GM23338 (cell line): ENCODE measurements around the gene GRAMD4. TPM values are rescaled to one million over a fixed set of nuclear protein-coding genes. Genes with fewer than 3 reads are reported as not detected.

Experiments used
- ATAC-seq: fragments of 200-7000 bp; cut with Tn5 transposase; 3 replicates; pipeline ENCODE4 v1.9.1; 2020
- DNase-seq: peaks from one replicate; pipeline ENCODE4 v3.0.0-alpha.2; 2015; ENCODE audit warnings: low spot score
- H2AFZ ChIP-seq: fragments of 200-600 bp; sonication (generic); 2 replicates; pipeline ENCODE4 v1.8.0; 2016; ENCODE audit warnings: antibody characterized with exemption, mild to moderate bottlenecking, moderate library complexity
- H3F3A ChIP-seq: fragments of 200-600 bp; sonication (generic); replicated peaks from 2 replicates; pipeline ENCODE4 v1.8.0; 2017; ENCODE audit warnings: antibody characterized with exemption, mixed run types, low read depth
- H3K27ac ChIP-seq: fragments of 200-600 bp; sonication (generic); 2 replicates; pipeline ENCODE4 v1.6.1; 2016; ENCODE audit warnings: low read depth
- H3K27me3 ChIP-seq: fragments of 200-600 bp; sonication (generic); 2 replicates; pipeline ENCODE4 v1.8.0; 2016; ENCODE audit warnings: mild to moderate bottlenecking, mixed run types, moderate library complexity; ENCODE audit not compliant: insufficient read depth
- H3K36me3 ChIP-seq: fragments of 200-600 bp; sonication (generic); 2 replicates; pipeline ENCODE4 v1.8.0; 2016; ENCODE audit warnings: mild to moderate bottlenecking; ENCODE audit not compliant: insufficient read depth
- H3K4me1 ChIP-seq: fragments of 200-600 bp; sonication (generic); 2 replicates; pipeline ENCODE4 v1.8.0; 2016; ENCODE audit warnings: mild to moderate bottlenecking, moderate library complexity; ENCODE audit not compliant: insufficient read depth
- H3K4me2 ChIP-seq: fragments of 200-600 bp; sonication (generic); 2 replicates; pipeline ENCODE4 v1.7.1; 2017; ENCODE audit warnings: mixed run types
- H3K4me3 ChIP-seq: fragments of 200-600 bp; sonication (generic); 2 replicates; pipeline ENCODE4 v1.6.1; 2016; ENCODE audit warnings: mixed run types
- H3K79me2 ChIP-seq: fragments of 200-600 bp; sonication (generic); replicated peaks from 2 replicates; pipeline ENCODE4 v1.8.0; 2017; ENCODE audit warnings: mild to moderate bottlenecking; ENCODE audit not compliant: insufficient read depth
- H3K9me2 ChIP-seq: fragments of 200-600 bp; sonication (generic); 2 replicates; pipeline ENCODE4 v1.8.0; 2017; ENCODE audit not compliant: insufficient read depth
- H4K20me1 ChIP-seq: fragments of 200-600 bp; sonication (generic); replicated peaks from 2 replicates; pipeline ENCODE4 v1.8.0; 2017; ENCODE audit warnings: mild to moderate bottlenecking; ENCODE audit not compliant: insufficient read depth
- H3K27ac Mint-ChIP-seq: 2 replicates; pipeline ENCODE4 v1.8.0; 2020; ENCODE audit warnings: inconsistent platforms, mild to moderate bottlenecking, moderate library complexity, mixed read lengths
- H3K27me3 Mint-ChIP-seq: 3 replicates; pipeline ENCODE4 v1.8.0; 2022; ENCODE audit warnings: low read depth, mild to moderate bottlenecking, moderate library complexity, mixed read lengths, inconsistent platforms; ENCODE audit not compliant: insufficient read depth, poor library complexity
- H3K36me3 Mint-ChIP-seq: 3 replicates; pipeline ENCODE4 v1.8.0; 2021; ENCODE audit warnings: low read depth, mild to moderate bottlenecking, inconsistent platforms, moderate library complexity, mixed read lengths
- H3K4me1 Mint-ChIP-seq: 3 replicates; pipeline ENCODE4 v1.8.0; 2020; ENCODE audit warnings: mild to moderate bottlenecking, inconsistent platforms, mixed read lengths
- H3K4me3 Mint-ChIP-seq: 3 replicates; pipeline ENCODE4 v1.8.0; 2021; ENCODE audit warnings: moderate library complexity, mild to moderate bottlenecking, inconsistent platforms, mixed read lengths
- H3K9me3 Mint-ChIP-seq: 3 replicates; pipeline ENCODE4 v1.8.0; 2020; ENCODE audit warnings: moderate library complexity, mild to moderate bottlenecking, inconsistent platforms, mixed read lengths
- CREB1 ChIP-seq: fragments of 250-450 bp; sonication (Bioruptor Pico); IDR thresholded peaks from 2 replicates; pipeline ENCODE4 v1.5.0; 2020; ENCODE audit warnings: low read depth, mild to moderate bottlenecking, moderate library complexity
- EZH2 ChIP-seq: fragments of 200-600 bp; sonication (generic); IDR thresholded peaks from one replicate; pipeline ENCODE4 v1.8.0; 2017; ENCODE audit warnings: antibody characterized with exemption, mild to moderate bottlenecking, low read depth; ENCODE audit not compliant: unreplicated experiment
- EZH2phosphoT487 ChIP-seq: fragments of 200-600 bp; sonication (generic); IDR thresholded peaks from one replicate; pipeline ENCODE4 v1.8.1; 2018; ENCODE audit warnings: antibody characterized with exemption; ENCODE audit not compliant: unreplicated experiment
- JUNB ChIP-seq: IDR thresholded peaks from one replicate; pipeline ENCODE4 v1.6.1; 2016; ENCODE audit warnings: antibody characterized with exemption; ENCODE audit not compliant: unreplicated experiment
- NANOG ChIP-seq: IDR thresholded peaks from 2 replicates; pipeline ENCODE4 v1.6.1; 2016; ENCODE audit warnings: antibody characterized with exemption, borderline replicate concordance
- POLR2AphosphoS5 ChIP-seq: IDR thresholded peaks from 2 replicates; pipeline ENCODE4 v1.6.1; 2016; ENCODE audit warnings: antibody characterized with exemption, low read depth
- STAT1 ChIP-seq: IDR thresholded peaks from one replicate; pipeline ENCODE4 v1.6.1; 2016; ENCODE audit warnings: antibody characterized with exemption; ENCODE audit not compliant: unreplicated experiment
- ZNF114 ChIP-seq: fragments of 250-450 bp; sonication (Bioruptor Pico); IDR thresholded peaks from 2 replicates; pipeline ENCODE4 v1.5.0; 2020; ENCODE audit warnings: mild to moderate bottlenecking, moderate library complexity
- ZNF331 ChIP-seq: fragments of 250-450 bp; sonication (Bioruptor Pico); IDR thresholded peaks from 2 replicates; pipeline ENCODE4 v1.5.0; 2020; ENCODE audit warnings: low read depth, mild to moderate bottlenecking, moderate library complexity
- polyA plus RNA-seq: library from polyadenylated mRNA; unstranded; fragments of >200 nt; fragmentation: Nextera tagmentation; extraction: Ambion mirVana; gene quantifications from 2 replicates; pipeline ENCODE4 v1.2.1, GENCODE V29; 2016
- total RNA-seq: library from RNA; depleted of rRNA; stranded (reverse); fragments of >200 nt; shearing (Covaris generic); gene quantifications from 2 replicates; pipeline ENCODE4 v1.2.3, GENCODE V29; 2014
- TF ChIP-seq, protein P1 (sequence below): fragments of 250-450 bp; sonication (Bioruptor Pico); IDR thresholded peaks from 2 replicates; pipeline ENCODE4 v1.5.0; 2020; ENCODE audit warnings: mild to moderate bottlenecking, moderate library complexity
- TF ChIP-seq, protein P2 (sequence below): IDR thresholded peaks from one replicate; pipeline ENCODE4 v1.6.1; 2018; ENCODE audit warnings: antibody characterized with exemption; ENCODE audit not compliant: unreplicated experiment
- TF ChIP-seq, protein P3 (sequence below), 2 experiments: fragments of 200-600 bp in 1 of 2; sonication (generic) in 1 of 2; conservative IDR thresholded peaks; 2 replicates each; pipeline versions ENCODE4 v1.5.1 to v1.6.1; 2016 to 2017; ENCODE audit warnings: antibody characterized with exemption in 2 of 2, low read depth in 2 of 2, mild to moderate bottlenecking in 2 of 2, moderate library complexity in 1 of 2
- TF ChIP-seq, protein P4 (sequence below): IDR thresholded peaks from 2 replicates; pipeline ENCODE4 v1.6.1; 2016; ENCODE audit warnings: antibody characterized with exemption

GRAMD4 gene
- total and polyA plus RNA-seq, 2 experiments from 2014 or later: 2.7 to 81.8 TPM

DNA sequence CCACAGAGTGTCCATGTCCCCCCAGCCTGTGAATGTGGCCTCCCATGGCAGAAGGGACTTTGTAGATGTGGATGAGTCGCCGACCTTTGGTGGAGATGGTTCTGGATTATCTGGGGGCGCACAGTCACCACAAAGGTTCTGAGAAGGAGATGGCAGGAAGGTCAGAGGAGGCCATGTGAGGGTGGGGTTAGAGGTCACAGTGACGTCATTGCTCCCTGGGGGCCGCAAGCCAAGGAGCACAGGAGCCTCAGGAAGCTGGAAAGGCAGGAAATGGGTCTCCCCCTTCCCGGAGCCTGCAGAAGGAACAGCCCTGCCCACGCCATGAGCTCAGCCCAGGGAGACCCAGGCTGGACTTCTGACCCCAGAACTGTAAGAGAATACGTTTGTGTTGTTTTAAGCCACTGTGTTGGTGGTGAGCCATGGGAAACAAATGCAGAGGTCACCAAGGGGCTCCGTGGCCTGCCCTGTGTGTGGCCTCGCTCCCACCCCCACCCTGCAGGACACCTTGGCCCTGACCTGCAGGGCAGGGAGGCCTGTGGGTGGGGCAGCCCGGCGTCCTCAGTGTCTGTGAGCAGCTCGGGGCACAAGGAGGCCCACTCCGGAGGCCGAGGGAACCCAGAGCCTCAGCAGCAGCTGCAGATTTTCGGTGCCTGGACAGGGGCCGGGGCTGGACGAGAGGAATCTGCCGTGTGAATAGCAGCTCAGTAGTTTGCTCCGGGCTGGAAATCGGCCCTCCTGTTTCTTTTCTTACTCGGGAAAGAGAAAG, 32.1 kb downstream of the GRAMD4 start:
- Mint-ChIP-seq H3K27ac (peak overlapping the region; percentile 25; the same call in 1 of the 2 replicates), H3K27me3 (peaks cover 14% of the 10 kb centered on the region), H3K4me1 (peaks cover 13% of the 10 kb centered on the region), H3K36me3 (no peaks in the 10 kb centered on the region), H3K9me3 (no peaks in the 10 kb centered on the region), H3K4me3 (no peak overlapping the region)
- Histone ChIP-seq H2AFZ (no peak overlapping the region), H3K36me3 (no peaks in the 10 kb centered on the region), H3K9me2 (0 out of 2 replicates have a peak, but pooled peaks cover 8% of the 10 kb centered on the region), H3K27me3 (no peaks in the 10 kb centered on the region), H3F3A (no peaks in the 10 kb centered on the region), H3K27ac (no peak overlapping the region), H4K20me1 (no peaks in the 10 kb centered on the region), H3K4me3 (no peak overlapping the region), H3K4me1 (no peaks in the 10 kb centered on the region), H3K4me2 (no peak overlapping the region), H3K79me2 (no peaks in the 10 kb centered on the region)
- ATAC-seq (no peak), DNase-seq (no peak)
- TF ChIP-seq, protein P1, sequence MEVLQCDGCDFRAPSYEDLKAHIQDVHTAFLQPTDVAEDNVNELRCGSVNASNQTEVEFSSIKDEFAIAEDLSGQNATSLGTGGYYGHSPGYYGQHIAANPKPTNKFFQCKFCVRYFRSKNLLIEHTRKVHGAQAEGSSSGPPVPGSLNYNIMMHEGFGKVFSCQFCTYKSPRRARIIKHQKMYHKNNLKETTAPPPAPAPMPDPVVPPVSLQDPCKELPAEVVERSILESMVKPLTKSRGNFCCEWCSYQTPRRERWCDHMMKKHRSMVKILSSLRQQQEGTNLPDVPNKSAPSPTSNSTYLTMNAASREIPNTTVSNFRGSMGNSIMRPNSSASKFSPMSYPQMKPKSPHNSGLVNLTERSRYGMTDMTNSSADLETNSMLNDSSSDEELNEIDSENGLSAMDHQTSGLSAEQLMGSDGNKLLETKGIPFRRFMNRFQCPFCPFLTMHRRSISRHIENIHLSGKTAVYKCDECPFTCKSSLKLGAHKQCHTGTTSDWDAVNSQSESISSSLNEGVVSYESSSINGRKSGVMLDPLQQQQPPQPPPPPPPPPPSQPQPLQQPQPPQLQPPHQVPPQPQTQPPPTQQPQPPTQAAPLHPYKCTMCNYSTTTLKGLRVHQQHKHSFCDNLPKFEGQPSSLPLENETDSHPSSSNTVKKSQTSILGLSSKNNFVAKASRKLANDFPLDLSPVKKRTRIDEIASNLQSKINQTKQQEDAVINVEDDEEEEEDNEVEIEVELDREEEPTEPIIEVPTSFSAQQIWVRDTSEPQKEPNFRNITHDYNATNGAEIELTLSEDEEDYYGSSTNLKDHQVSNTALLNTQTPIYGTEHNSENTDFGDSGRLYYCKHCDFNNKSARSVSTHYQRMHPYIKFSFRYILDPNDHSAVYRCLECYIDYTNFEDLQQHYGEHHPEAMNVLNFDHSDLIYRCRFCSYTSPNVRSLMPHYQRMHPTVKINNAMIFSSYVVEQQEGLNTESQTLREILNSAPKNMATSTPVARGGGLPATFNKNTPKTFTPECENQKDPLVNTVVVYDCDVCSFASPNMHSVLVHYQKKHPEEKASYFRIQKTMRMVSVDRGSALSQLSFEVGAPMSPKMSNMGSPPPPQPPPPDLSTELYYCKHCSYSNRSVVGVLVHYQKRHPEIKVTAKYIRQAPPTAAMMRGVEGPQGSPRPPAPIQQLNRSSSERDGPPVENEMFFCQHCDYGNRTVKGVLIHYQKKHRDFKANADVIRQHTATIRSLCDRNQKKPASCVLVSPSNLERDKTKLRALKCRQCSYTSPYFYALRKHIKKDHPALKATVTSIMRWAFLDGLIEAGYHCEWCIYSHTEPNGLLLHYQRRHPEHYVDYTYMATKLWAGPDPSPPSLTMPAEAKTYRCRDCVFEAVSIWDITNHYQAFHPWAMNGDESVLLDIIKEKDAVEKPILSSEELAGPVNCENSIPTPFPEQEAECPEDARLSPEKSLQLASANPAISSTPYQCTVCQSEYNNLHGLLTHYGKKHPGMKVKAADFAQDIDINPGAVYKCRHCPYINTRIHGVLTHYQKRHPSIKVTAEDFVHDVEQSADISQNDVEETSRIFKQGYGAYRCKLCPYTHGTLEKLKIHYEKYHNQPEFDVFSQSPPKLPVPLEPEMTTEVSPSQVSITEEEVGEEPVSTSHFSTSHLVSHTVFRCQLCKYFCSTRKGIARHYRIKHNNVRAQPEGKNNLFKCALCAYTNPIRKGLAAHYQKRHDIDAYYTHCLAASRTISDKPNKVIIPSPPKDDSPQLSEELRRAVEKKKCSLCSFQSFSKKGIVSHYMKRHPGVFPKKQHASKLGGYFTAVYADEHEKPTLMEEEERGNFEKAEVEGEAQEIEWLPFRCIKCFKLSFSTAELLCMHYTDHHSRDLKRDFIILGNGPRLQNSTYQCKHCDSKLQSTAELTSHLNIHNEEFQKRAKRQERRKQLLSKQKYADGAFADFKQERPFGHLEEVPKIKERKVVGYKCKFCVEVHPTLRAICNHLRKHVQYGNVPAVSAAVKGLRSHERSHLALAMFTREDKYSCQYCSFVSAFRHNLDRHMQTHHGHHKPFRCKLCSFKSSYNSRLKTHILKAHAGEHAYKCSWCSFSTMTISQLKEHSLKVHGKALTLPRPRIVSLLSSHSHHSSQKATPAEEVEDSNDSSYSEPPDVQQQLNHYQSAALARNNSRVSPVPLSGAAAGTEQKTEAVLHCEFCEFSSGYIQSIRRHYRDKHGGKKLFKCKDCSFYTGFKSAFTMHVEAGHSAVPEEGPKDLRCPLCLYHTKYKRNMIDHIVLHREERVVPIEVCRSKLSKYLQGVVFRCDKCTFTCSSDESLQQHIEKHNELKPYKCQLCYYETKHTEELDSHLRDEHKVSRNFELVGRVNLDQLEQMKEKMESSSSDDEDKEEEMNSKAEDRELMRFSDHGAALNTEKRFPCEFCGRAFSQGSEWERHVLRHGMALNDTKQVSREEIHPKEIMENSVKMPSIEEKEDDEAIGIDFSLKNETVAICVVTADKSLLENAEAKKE (CRISPR knock-in tag): no peak
- TF ChIP-seq, protein P2, sequence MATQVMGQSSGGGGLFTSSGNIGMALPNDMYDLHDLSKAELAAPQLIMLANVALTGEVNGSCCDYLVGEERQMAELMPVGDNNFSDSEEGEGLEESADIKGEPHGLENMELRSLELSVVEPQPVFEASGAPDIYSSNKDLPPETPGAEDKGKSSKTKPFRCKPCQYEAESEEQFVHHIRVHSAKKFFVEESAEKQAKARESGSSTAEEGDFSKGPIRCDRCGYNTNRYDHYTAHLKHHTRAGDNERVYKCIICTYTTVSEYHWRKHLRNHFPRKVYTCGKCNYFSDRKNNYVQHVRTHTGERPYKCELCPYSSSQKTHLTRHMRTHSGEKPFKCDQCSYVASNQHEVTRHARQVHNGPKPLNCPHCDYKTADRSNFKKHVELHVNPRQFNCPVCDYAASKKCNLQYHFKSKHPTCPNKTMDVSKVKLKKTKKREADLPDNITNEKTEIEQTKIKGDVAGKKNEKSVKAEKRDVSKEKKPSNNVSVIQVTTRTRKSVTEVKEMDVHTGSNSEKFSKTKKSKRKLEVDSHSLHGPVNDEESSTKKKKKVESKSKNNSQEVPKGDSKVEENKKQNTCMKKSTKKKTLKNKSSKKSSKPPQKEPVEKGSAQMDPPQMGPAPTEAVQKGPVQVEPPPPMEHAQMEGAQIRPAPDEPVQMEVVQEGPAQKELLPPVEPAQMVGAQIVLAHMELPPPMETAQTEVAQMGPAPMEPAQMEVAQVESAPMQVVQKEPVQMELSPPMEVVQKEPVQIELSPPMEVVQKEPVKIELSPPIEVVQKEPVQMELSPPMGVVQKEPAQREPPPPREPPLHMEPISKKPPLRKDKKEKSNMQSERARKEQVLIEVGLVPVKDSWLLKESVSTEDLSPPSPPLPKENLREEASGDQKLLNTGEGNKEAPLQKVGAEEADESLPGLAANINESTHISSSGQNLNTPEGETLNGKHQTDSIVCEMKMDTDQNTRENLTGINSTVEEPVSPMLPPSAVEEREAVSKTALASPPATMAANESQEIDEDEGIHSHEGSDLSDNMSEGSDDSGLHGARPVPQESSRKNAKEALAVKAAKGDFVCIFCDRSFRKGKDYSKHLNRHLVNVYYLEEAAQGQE: no peak
- no peak for TF ChIP-seq ZNF114
- no peak for TF ChIP-seq CREB1 (CRISPR knock-in tag)
- no peak for TF ChIP-seq ZNF331 (CRISPR knock-in tag)
- TF ChIP-seq NANOG: no peak
- no peak for TF ChIP-seq POLR2AphosphoS5
- TF ChIP-seq STAT1: no peak
- TF ChIP-seq JUNB: no peak
- no peak for TF ChIP-seq EZH2phosphoT487
- TF ChIP-seq, protein P3, sequence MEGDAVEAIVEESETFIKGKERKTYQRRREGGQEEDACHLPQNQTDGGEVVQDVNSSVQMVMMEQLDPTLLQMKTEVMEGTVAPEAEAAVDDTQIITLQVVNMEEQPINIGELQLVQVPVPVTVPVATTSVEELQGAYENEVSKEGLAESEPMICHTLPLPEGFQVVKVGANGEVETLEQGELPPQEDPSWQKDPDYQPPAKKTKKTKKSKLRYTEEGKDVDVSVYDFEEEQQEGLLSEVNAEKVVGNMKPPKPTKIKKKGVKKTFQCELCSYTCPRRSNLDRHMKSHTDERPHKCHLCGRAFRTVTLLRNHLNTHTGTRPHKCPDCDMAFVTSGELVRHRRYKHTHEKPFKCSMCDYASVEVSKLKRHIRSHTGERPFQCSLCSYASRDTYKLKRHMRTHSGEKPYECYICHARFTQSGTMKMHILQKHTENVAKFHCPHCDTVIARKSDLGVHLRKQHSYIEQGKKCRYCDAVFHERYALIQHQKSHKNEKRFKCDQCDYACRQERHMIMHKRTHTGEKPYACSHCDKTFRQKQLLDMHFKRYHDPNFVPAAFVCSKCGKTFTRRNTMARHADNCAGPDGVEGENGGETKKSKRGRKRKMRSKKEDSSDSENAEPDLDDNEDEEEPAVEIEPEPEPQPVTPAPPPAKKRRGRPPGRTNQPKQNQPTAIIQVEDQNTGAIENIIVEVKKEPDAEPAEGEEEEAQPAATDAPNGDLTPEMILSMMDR (conservative IDR thresholded peaks at IDR 0.05; ENCODE audit: low read depth in 2 of 2): no peak
- no peak for TF ChIP-seq EZH2
- TF ChIP-seq, protein P4, sequence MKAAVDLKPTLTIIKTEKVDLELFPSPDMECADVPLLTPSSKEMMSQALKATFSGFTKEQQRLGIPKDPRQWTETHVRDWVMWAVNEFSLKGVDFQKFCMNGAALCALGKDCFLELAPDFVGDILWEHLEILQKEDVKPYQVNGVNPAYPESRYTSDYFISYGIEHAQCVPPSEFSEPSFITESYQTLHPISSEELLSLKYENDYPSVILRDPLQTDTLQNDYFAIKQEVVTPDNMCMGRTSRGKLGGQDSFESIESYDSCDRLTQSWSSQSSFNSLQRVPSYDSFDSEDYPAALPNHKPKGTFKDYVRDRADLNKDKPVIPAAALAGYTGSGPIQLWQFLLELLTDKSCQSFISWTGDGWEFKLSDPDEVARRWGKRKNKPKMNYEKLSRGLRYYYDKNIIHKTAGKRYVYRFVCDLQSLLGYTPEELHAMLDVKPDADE: no peak
